Endothelial cell of umbilical vein (primary cell): ENCODE results near the gene INPP5F.

Source experiments
- CTCF ChIP-seq, 2 donors: IDR thresholded peaks; 1 replicate in 1 of 2; 2 replicates in 1 of 2; pipeline ENCODE4 v1.5.1; 2011; ENCODE audit warnings: low read length in 2 of 2, mild to moderate bottlenecking in 2 of 2, moderate library complexity in 2 of 2, control low read depth in 1 of 2, inconsistent platforms in 1 of 2, low read depth in 1 of 2; ENCODE audit not compliant: insufficient read depth in 1 of 2; ENCODE audit errors: extremely low read depth in 1 of 2
- EZH2 ChIP-seq: IDR thresholded peaks from 2 replicates; pipeline ENCODE4 v1.6.1; 2012; ENCODE audit warnings: borderline replicate concordance, low read depth, mild to moderate bottlenecking, moderate library complexity, low read length, inconsistent platforms; ENCODE audit not compliant: severe bottlenecking
- FOS ChIP-seq: IDR thresholded peaks from 2 replicates; pipeline ENCODE4 v1.6.1; 2011; ENCODE audit warnings: mild to moderate bottlenecking, low read length, moderate library complexity, borderline replicate concordance; ENCODE audit not compliant: insufficient read depth
- JUN ChIP-seq: IDR thresholded peaks from 2 replicates; pipeline ENCODE4 v1.6.1; 2011; ENCODE audit warnings: borderline replicate concordance, low read depth; ENCODE audit not compliant: insufficient read length, insufficient read depth
- MYC ChIP-seq: IDR thresholded peaks from one replicate; pipeline ENCODE4 v1.6.1; 2011; ENCODE audit warnings: mild to moderate bottlenecking, low read depth, low read length
- POLR2A ChIP-seq: IDR thresholded peaks from 2 replicates; pipeline ENCODE4 v1.6.1; 2012; ENCODE audit warnings: low read depth, mild to moderate bottlenecking, control low read depth, low read length
- POLR2AphosphoS5 ChIP-seq: IDR thresholded peaks from 2 replicates; pipeline ENCODE4 v1.6.1; 2012; ENCODE audit warnings: low read depth, mild to moderate bottlenecking, control low read depth, low read length, moderate library complexity; ENCODE audit not compliant: insufficient read depth
- TF ChIP-seq, protein P1 (sequence below): IDR thresholded peaks from 2 replicates; pipeline ENCODE4 v1.6.1; 2011; ENCODE audit not compliant: insufficient read depth, insufficient read length

DNA sequence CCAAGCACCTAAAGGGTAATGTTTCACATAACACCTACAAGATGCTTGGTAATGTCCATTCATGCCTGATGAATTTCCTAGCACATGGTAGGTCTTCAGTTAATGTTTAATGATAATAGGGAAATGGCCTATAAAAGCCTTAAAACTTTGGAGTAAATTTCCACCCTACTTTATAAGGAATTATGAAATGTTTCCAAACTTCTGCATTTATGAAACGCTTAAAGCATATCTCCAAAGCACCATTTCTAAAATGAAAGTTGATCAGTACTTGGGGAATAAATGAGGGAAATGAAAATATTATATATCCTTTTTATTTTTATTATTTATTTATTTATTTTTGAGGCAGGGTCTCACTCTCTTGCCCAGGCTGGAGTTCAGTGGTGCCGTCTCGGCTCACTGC, 51.8 kb downstream of the INPP5F start:
- TF ChIP-seq POLR2A (no peak), POLR2AphosphoS5 (no peak), EZH2 (no peak), JUN (no peak), CTCF (IDR thresholded peaks at IDR 0.05; ENCODE audit: extremely low read depth in 1 of 2, insufficient read depth in 1 of 2, low read depth in 1 of 2, low read length in 2 of 2) (no peak), FOS (no peak), MYC (no peak)
- TF ChIP-seq, protein P1, sequence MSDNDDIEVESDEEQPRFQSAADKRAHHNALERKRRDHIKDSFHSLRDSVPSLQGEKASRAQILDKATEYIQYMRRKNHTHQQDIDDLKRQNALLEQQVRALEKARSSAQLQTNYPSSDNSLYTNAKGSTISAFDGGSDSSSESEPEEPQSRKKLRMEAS = no peak
